GM19240 (cell line): ENCODE measurements around the gene PSMC3.

Source experiments
- DNase-seq: peaks from one replicate; pipeline ENCODE4 v3.0.0; 2011; ENCODE audit warnings: low spot score; ENCODE audit not compliant: insufficient read length

PSMC3 gene

DNA sequence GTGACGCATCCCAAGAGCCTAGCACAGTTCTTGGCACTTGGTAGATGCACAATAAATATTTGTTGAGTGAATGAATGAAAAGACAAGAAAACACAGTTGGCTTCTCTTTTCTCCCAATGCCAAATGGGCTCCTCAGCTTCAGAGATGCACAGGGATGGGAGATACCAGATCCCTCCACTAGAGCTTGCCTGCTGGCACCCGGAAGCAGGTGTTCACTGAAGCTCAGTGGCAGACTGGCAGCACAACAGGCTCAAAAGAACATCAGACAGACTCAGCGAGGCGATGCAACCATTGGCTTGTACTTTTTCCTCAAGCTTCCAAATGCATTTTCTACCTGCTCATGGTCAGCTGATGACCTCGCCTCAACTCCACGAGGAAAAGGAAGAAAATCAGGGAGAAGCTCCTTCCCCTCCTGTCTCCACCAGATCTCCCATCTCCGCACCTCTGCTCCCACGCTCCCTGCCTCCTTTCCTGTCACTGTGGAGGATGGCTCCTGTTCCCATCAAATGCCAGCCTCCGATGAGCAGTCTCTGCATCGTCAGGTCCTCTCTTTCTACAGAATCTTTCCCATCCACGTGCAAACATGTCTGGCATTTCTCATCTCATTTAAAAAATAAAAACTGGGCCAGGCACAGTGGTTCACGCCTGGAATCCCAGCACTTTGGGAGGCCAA, 16.9 kb upstream of the PSMC3 start:
- DNase-seq: no peak

DNA sequence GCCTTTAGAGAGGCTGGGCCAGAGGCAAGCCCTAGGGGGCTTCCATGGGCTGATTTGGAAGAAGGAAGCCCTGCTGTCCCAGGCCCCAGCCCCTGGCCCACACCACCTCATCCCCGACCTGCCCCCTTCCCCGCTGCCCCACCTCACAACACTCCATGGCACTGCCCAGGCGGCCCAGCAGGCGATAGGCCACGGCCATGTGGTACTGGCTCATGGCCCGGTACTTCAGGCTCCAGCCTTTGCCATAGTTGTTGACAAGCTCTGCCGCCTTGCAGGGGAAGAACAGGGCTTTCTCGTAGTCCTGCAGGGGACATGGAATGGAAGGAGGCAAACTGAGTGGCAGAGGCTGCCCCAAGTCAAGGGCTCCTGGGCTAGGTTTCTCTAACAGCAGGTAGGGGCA, 16.3 kb upstream of the PSMC3 start:
- DNase-seq: no peak

DNA sequence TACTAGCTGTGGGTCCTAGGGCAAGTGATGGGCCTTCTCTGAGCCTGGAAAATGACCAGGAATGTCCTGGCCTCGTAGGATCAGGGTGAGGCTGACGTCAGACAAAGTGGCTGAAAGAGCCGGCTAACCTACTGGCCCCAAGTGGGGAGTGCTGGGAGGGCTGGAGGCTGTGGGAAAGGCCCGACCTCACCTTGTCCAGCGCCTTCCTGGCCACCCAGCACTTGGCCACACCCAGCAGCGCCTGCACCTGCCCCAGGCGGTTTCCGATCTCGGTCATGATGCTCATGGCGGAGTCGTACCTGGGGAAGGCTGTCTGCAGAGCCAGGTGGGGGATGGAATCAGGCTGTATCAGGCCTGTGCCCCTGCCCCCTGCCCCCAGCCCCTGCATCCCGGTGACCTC, 15.2 kb upstream of the PSMC3 start:
- DNase-seq: no peak

DNA sequence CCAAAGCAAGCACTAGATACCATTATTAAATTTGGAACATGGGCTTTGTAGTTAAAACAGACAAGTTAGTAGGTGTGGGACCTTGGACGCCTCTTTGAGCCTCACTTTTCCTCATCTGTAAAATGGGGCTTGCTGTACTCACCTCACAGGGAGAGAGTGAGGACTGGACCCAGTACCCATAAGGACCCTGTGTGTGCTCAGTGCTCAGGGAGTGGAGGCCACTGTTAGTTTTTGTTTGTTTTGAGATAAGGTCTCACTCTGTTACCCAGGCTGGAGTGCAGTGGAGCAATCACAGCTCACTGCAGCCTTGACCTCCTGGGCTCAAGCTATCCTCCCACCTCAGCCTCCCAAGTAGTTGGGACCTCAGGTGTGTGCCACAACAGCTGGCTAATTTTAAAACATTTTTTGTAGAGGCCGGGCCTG, 13.8 kb upstream of the PSMC3 start:
- no peak for DNase-seq

DNA sequence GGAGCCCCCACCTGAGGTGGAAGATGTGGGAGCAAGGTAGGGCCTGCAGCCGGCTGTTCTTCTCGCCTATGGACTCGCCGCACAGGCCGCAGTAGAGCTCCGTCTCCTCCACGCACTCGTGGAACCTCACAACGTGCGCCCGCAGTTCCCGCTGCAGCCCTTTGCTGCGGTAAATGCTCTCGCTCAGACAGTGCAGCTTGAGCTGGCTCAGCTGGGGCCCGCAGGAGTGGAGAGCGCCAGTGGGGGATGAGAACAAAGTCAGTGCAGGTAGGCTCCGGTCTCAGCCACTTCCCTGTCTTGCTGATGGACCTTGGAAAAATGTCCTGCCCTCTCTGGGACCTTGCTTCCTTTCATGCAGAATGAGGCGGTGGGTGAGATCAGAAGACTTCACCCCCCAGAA, 12.5 kb upstream of the PSMC3 start:
- DNase-seq: no peak

DNA sequence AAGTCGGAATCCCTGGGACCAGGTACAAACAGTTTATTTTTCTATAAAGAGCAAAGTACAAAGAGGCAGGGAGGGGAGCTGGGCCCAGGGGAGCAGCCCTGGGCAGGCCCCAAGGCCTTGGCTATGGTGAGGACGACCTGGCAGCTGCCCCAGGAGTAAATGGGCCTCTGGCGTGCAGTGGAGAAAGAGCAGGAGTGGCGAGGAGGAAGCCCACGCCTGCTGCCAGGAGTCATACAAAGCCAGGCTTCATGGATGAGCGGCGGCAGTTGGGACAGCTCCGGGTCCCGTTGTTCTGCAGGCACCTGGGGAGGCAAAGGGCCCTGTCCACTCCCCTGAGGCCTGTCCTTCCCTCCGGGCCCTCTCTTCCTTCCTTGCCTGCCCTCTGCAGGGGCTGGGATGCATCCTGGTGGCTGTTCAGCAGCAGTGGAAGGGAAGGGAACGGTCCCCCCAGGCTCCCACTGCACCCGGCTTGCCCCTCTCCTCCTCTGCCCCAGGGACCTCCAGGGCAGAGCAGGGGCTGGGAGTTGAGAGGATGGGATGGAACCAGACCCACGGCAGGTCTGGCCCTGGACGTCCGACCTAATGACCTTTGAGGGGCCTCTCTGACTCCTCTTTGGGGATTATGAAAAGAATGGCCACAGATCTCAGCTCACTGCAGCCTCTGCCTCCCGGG, 11.6 kb upstream of the PSMC3 start:
- no peak for DNase-seq

DNA sequence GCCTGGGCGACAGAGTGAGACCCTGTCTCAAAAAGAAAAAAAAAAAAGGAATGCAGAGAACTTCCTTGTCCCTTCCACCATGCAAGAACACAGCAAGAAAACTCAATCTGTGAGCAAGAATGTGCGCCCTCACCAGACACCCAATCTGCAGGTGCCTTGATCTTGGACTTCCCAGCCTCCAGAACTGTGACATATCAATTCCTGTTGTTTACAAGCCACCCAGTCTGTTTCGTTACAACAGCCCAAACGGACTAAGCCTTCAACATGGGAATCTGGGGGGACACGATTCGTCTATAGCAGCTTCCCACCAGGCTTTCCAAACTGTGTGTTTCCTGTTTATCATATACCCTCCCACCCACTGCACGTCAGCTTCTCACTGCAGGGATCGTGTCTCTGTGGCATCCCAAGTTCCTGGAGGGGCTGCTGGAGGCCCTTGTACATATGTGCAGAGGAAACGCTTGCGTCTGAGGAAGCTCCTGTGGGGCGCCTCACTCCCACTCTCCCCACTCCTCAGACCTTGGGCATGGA, 11.0 kb upstream of the PSMC3 start:
- no peak for DNase-seq

DNA sequence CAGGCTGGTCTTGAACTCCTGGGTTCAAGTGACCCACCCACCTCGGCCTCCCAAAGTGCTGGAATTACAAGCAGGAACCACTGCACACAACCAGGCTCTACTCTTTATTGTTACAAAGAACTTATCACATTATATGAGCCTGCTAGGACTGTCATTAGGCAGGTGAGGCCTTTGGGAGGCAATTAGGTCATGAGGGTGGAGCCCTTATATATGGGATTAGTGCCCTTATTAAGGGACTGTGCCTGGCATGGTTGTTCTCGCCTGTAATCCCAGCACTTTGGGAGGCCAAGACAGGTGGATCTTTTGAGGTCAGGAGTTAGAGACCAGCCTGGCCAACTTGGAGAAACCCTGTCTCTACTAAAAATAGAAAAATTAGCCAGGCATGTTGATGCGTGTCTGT, 10.5 kb upstream of the PSMC3 start:
- no peak for DNase-seq

DNA sequence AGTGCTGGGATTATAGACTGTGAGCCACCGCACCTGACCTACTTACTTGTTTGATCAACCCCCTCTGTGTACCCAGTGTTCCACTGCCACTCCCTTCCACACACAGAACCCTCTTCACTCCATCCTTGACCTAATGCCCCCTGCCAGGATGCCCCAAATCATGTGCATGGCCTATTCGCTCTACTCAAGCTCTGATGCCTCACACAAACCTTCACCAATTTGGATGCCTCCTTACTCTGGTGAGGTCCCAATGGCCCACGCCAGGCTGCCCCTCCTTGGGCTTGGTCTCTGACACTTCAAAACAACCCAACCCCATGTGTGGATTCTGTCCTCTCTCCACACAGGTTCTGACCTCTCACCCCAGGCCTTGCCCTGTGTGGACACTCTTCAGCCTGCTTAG, 9.4 kb upstream of the PSMC3 start:
- no peak for DNase-seq

DNA sequence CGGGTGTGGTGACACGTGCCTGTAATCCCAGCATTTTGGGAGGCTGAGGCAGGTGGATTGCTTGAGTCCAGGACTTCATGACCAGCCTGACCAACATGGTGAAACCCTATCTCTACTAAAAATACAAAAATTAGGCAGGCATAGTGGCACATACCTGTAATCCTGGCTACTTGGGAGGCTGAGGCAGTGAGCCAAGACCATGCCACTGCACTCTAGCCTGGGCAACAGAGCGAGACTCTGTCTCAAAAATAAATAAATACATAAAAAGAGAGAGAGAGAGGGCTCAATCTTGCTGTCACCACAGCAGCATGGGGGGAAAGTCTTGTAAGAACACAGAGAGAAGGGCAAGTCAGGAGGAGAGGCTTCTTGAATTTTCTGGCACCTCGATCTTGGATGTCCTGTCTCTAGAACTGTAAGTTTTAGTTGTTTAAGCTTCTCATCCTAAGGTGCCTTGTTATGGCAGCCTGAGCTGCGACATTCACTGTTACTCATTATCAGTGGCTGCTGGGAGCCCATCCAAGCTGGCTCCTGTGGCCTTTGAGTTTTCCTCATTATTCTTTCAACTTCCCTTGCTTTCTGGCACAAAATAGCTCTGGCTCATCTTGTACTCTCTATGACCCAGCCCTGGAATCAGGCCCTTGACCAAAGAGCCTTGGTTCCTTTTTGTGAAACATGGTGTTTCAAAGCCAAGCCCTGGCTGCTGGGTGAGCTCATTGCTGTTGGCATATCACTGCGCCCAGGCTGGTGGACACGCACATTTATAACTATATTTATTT, 8.0 kb upstream of the PSMC3 start:
- DNase-seq: no peak

DNA sequence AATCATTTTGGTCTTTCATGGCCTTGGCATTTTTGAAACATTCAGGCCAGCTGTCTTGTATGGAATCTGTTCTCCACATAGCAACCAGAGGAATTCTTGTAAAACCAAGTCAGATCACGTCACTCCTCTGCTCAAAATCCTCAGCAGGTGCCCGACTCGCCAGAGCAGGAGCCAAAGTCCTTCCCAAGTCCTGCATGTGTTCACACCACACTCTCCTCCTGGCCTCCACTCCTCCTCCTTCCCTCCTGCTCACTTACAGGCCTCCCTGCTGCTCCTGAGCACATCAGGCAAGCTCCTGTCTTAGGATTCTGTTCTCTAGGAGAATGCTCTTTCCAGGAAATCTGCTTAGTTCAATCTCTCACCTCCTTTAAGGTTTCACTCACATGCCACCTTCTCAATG, 6.9 kb upstream of the PSMC3 start:
- no peak for DNase-seq

DNA sequence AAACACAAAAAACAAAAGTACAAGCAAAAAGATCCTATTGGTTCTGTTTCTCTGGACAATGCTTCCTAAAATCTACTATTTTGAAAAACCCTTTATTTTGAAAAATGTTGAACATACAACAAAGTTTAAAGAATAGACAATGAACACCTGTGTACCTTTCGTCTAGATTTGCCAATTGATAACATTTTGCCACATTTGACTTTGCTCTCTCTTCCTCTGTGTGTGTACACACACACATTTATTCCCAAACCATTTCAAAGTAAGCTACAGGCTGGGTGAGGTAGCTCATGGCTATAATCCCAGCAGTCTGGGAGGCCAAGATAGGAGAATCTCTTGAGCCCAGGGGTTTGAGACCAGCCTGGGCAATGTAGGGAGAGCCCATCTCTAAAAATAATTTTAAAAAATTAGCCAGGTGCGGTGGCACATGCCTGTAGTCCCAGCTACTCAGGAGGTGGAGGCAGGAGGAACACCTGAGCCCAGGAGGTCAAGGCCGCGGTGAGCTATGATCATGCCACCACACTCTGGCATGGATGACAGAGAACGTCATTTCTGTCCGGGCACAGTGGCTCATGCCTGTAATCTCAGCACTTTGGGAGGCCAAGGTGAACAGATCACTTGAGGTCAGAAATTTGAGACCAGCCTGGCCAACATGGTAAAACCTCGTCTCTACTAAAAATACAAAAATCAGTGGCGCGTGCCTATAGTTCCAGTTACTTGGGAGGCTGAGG, 5.3 kb upstream of the PSMC3 start:
- DNase-seq: no peak

DNA sequence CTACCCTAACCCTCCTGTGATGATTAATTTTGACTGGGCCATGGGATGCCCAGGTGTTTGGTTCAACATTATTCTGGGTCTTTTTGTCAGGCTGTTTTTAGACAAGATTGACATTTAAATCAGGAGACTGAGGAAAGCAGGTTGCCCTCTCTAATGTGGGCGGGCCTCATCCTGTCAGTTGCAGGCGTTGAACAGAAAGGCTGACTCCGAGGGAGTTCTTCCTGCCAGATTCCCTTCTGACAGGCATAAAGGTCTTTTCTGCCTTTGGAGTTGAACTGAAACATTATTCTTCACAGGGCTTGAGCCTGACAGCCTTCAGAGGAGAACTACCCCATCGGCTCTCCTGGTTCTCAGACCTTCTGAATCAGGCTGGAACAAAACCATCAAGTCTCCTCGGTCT, 4.3 kb upstream of the PSMC3 start:
- no peak for DNase-seq

DNA sequence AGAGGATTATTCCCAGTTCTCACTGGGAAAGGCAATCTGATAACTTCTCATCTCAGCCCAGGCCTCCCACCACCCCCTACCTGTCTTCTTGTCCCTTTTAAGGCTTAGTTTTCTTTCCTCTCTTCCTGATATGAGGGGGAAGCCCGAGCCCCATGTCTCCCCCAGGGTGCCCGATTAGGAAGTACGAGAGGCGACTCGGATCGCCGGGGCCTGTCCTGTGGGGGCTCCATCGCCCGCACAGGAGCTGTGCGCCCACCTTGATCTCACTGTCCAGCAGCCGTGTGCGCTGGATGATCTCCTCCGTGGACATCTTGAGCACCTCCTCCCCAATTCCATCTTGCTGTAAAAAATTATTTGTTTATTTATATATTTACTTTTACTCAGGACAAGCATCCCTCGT, 628 bp downstream of the PSMC3 start:
- DNase-seq: no peak

DNA sequence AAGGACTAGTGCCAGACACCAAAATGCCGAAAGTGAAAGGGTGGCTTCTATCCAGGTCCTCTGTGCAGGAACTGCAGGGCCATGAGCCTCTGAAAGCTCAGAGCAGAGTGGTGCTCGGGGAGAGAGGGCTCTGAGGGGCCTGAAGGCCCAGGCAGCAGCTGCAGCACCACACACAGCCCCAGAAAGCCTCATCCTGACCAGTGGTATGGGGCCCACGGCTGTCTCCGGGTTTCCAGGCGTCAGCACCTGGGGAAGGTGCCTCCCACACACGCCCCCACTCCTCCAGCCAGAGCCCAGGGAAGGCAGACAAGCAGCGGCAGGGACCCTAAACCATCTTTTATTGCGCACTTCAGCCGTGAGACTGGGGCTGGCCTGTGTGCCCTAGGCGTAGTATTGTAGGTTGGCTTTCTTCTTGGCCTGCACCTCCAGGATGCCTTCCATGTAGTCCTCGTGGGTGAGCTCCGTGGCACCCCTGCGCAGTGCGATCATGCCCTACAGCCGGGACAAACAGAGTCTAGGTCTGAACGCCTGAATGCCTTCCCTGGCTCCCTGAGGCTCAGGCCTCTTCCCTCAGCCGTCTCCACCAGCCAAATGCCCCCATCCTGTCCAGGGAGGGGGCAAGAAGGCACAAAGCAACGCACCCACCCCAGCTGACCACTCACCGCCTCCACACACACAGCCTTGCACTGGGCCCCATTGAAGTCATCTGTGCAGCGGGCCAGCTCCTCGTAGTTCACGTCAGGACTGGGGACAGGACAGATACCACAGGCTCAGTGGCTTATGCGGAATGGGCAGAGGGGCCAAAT, 7.6 kb downstream of the PSMC3 start:
- DNase-seq: no peak

DNA sequence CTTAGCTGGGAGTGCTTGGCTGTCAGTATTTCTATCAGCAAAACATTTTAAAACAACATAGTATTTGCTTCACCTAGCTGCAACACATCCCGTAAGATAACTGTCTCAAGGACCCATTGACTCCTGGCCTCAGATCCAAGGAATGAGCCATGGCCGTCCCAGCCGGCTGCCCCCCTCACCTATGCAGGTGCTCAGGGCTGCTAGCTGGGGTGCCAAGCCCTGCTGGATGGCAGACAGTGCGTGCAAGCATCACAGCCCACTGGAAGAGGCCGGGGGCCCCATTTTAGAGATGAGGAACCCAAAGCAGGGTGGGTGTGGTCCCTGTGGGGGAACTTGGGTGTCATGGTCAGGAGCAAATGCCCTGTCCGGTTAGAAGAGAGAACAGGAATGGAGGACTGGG, 8.5 kb downstream of the PSMC3 start:
- DNase-seq: no peak

DNA sequence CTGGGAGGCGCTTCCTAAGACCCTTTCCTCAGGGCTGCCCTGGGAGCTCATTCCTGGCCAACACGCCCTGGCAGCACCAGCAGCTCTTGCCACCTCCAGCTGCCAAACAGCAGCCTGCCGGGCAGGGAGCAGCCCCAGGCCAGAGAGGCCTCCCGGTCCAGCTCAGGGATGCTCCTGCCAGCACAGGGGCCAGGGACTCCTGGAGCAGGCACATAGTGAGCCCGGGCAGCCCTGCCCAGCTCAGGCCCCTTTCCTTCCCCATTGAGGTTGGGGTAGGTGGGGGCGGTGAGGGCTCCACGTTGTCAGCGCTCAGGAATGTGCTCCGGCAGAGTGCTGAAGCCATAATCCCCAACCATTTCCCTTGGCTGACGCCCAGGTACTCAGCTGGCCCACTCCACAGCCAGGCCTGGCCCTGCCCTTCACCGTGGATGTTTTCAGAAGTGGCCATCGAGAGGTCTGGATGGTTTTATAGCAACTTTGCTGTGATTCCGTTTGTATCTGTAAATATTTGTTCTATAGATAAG, 10.2 kb downstream of the PSMC3 start:
- DNase-seq: no peak

DNA sequence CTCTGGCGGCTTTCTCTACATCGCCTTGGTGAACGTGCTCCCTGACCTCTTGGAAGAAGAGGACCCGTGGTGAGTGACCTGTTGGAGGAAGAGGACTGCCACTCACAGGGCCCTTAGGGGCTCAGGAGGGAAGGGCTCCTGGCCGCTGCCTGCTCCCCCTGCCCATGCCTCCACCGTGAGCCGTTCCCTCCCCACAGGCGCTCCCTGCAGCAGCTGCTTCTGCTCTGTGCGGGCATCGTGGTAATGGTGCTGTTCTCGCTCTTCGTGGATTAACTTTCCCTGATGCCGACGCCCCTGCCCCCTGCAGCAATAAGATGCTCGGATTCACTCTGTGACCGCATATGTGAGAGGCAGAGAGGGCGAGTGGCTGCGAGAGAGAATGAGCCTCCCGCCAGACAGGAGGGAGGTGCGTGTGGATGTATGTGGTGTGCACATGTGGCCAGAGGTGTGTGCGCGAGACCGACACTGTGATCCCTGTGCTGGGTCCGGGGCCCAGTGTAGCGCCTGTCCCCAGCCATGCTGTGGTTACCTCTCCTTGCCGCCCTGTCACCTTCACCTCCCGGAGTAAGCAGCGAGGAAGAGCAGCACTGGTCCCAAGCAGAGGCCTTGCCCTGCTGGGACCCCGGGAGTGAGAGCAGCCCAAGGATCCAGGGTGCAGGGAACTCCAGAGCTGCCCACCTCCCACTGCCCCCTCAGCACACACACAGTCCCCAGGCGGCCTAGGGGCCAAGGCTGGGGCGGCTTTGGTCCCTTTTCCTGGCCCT, 11.0 kb downstream of the PSMC3 start:
- DNase-seq: no peak

DNA sequence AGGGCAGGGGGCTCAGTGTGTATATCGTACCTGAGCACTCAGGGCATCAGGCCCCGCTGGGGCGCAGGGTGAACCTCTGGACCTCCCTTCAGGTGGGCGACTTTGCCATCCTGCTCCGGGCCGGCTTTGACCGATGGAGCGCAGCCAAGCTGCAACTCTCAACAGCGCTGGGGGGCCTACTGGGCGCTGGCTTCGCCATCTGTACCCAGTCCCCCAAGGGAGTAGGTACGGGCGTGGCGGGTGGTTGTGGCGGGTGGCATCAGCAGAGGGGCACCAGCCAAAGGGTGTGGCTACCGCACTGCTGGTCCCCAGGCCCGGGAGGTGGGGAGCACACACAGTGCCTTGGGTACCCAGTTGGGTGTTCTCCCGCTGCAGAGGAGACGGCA, 11.6 kb downstream of the PSMC3 start:
- DNase-seq: no peak
